CD14-positive monocyte (primary cell): Measurements from ENCODE around the gene ZNF576. TPM values are rescaled to one million over a fixed set of nuclear protein-coding genes. Genes with fewer than 3 reads are reported as not detected.

Experiments
- DNase-seq, 3 donors: peaks; one replicate each; pipeline ENCODE4 v3.0.0-alpha.2; 2011 to 2022
- H2AFZ ChIP-seq: 2 replicates; pipeline ENCODE4 v1.6.0; 2012; ENCODE audit warnings: mild to moderate bottlenecking, low read depth, low read length, inconsistent platforms; ENCODE audit not compliant: insufficient read depth, poor library complexity, severe bottlenecking
- H3K27ac ChIP-seq, 2 donors: 1 replicate in 1 of 2; 2 replicates in 1 of 2; pipeline ENCODE4 v1.5.1; 2012 to 2013; ENCODE audit warnings: low read length in 2 of 2, control low read depth in 1 of 2, inconsistent platforms in 1 of 2, low read depth in 1 of 2, mild to moderate bottlenecking in 1 of 2
- H3K27me3 ChIP-seq, 2 donors: one replicate each; pipeline versions ENCODE4 v1.6.0 to v1.6.1; 2011 to 2013; ENCODE audit warnings: low read length in 2 of 2; ENCODE audit not compliant: control insufficient read depth in 2 of 2, insufficient read depth in 2 of 2
- H3K36me3 ChIP-seq, 2 donors: replicated peaks in 1 of 2; 1 replicate in 1 of 2; 2 replicates in 1 of 2; pipeline versions ENCODE4 v1.5.1 to v1.6.1; 2012 to 2013; ENCODE audit warnings: low read length in 2 of 2, control low read depth in 1 of 2, inconsistent platforms in 1 of 2, mild to moderate bottlenecking in 1 of 2; ENCODE audit not compliant: insufficient read depth in 2 of 2, control insufficient read depth in 1 of 2
- H3K4me1 ChIP-seq, 2 donors: 1 replicate in 1 of 2; 2 replicates in 1 of 2; pipeline versions ENCODE4 v1.5.1 to v1.6.1; 2012 to 2013; ENCODE audit warnings: low read length in 2 of 2, control low read depth in 1 of 2, inconsistent platforms in 1 of 2, mild to moderate bottlenecking in 1 of 2, moderate library complexity in 1 of 2; ENCODE audit not compliant: insufficient read depth in 2 of 2, control insufficient read depth in 1 of 2
- H3K4me2 ChIP-seq: replicated peaks from 2 replicates; pipeline ENCODE3; 2012; ENCODE audit warnings: low read length, moderate library complexity, mild to moderate bottlenecking; ENCODE audit not compliant: poor library complexity, severe bottlenecking; ENCODE audit errors: extremely low read depth
- H3K4me3 ChIP-seq, 3 experiments: fragments of 200-600 bp in 1 of 3; sonication (generic) in 1 of 3; replicated peaks in 1 of 3; 1 replicate in 2 of 3; 2 replicates in 1 of 3; pipeline ENCODE4 v1.5.1; 2011 to 2013; ENCODE audit warnings: low read length in 3 of 3, mild to moderate bottlenecking in 3 of 3, control low read depth in 2 of 3, low read depth in 2 of 3, inconsistent platforms in 1 of 3, moderate library complexity in 1 of 3
- H3K79me2 ChIP-seq: 2 replicates; pipeline ENCODE4 v1.6.0; 2012; ENCODE audit warnings: mild to moderate bottlenecking, control low read depth, inconsistent platforms, low read length, moderate library complexity; ENCODE audit not compliant: insufficient read depth
- H3K9ac ChIP-seq: 2 replicates; pipeline ENCODE4 v1.6.0; 2017; ENCODE audit warnings: low read length, mild to moderate bottlenecking; ENCODE audit not compliant: insufficient read depth, poor library complexity, severe bottlenecking
- H3K9me3 ChIP-seq, 2 donors: replicated peaks in 1 of 2; 1 replicate in 1 of 2; 2 replicates in 1 of 2; pipeline versions ENCODE4 v1.5.1 to v1.6.1; 2012 to 2013; ENCODE audit warnings: low read length in 2 of 2, control low read depth in 1 of 2; ENCODE audit not compliant: control insufficient read depth in 1 of 2, insufficient read depth in 1 of 2
- H4K20me1 ChIP-seq: 2 replicates; pipeline ENCODE4 v1.6.0; 2012; ENCODE audit warnings: mild to moderate bottlenecking, low read length, control low read depth, moderate library complexity; ENCODE audit not compliant: insufficient read depth
- H3K27ac Mint-ChIP-seq, 7 donors: one replicate each; pipeline ENCODE4 v1.8.0; 2020; ENCODE audit warnings: mild to moderate bottlenecking in 7 of 7, mixed read lengths in 7 of 7, moderate library complexity in 6 of 7, inconsistent platforms in 2 of 7
- H3K27me3 Mint-ChIP-seq, 3 donors: one replicate each; pipeline ENCODE4 v1.8.0; 2021 to 2022; ENCODE audit warnings: low read depth in 3 of 3, mild to moderate bottlenecking in 3 of 3, mixed read lengths in 3 of 3, moderate library complexity in 3 of 3, inconsistent platforms in 1 of 3
- H3K36me3 Mint-ChIP-seq, 2 donors: one replicate each; pipeline ENCODE4 v1.8.0; 2020; ENCODE audit warnings: mixed read lengths in 2 of 2, inconsistent platforms in 1 of 2, mild to moderate bottlenecking in 1 of 2
- H3K4me1 Mint-ChIP-seq: one replicate; pipeline ENCODE4 v1.8.0; 2020; ENCODE audit warnings: mild to moderate bottlenecking, mixed read lengths
- H3K4me3 Mint-ChIP-seq, 2 donors: one replicate each; pipeline ENCODE4 v1.8.0; 2020; ENCODE audit warnings: mild to moderate bottlenecking in 2 of 2, mixed read lengths in 2 of 2, moderate library complexity in 1 of 2
- H3K9me3 Mint-ChIP-seq, 7 donors: one replicate each; pipeline ENCODE4 v1.8.0; 2020 to 2022; ENCODE audit warnings: mixed read lengths in 7 of 7, mild to moderate bottlenecking in 6 of 7, moderate library complexity in 6 of 7, inconsistent platforms in 2 of 7
- CTCF ChIP-seq: fragments of 200-600 bp; IDR thresholded peaks from one replicate; pipeline ENCODE4 v1.8.0; 2022; ENCODE audit warnings: antibody characterized with exemption, mild to moderate bottlenecking
- WGBS: methylation state at CpG from one replicate; pipeline ENCODE4 v1.1.5; 2013; ENCODE audit warnings: missing lambda C conversion rate; ENCODE audit not compliant: insufficient coverage; 5-methylcytosine and 5-hydroxymethylcytosine counted together
- intact Hi-C, 2 donors: fragments of 100-400 bp; cut with micrococcal nuclease; formaldehyde crosslinking; loops; one replicate each; pipeline versions ENCODE4 v1.15.0 to v1.15.1; 2023
- polyA plus RNA-seq, 3 donors: library from polyadenylated mRNA; depleted of rRNA in 1 of 3; unstranded in 2 of 3; stranded (reverse) in 1 of 3; fragments of 300-500 nt in 2 of 3; fragments of >200 nt in 1 of 3; fragmentation: Illumina TruSeq in 2 of 3; gene quantifications; 1 replicate in 2 of 3; 2 replicates in 1 of 3; pipeline ENCODE4 v1.2.3, GENCODE V29; 2012 to 2021

Gene ZNF576
- polyA plus RNA-seq, 3 donors = 3.6 to 8.4 (median 7.2) TPM

- peaks cover 31 to 35% of the 10 kb centered on the region in 2 donors for H3K4me1 ChIP-seq
- 2% methylated on average over 17 of the region's 18 CpGs for WGBS
- Mint-ChIP-seq H3K27me3 (peaks cover 0 to 3% (median 0%) of the 10 kb centered on the region in 3 donors), H3K4me3 (peak overlapping the region; percentile 97 to 98), H3K27ac (peak overlapping the region; percentile 98 to 100 (median 99)), H3K36me3 (peaks cover 40 to 52% of the 10 kb centered on the region in 2 donors), H3K4me1 (peaks cover 27% of the 10 kb centered on the region), H3K9me3 (no peaks in the 10 kb centered on the region)
- H3K27ac ChIP-seq = peak overlapping the region; percentile 93 to 99
- DNase-seq = no peak
- H3K36me3 ChIP-seq = peaks cover 37 to 55% of the 10 kb centered on the region in 2 donors
- H4K20me1 ChIP-seq = peaks cover 15% of the 10 kb centered on the region
- no peaks in the 10 kb centered on the region for H3K27me3 ChIP-seq
- peak overlapping the region; percentile 51 to 91 (median 73) for H3K4me3 ChIP-seq
- intact Hi-C loops = loop anchor here (2.0 to 10.0 kb wide), 3 partner anchors 41 to 69 kb away; partner anchors contain the start of genes ETHE1 (in 1 of the 2) and ZNF575 (in 1 of the 2)
- peak overlapping the region; percentile 94 for H3K9ac ChIP-seq
- H3K4me2 ChIP-seq = peak overlapping the region; percentile 92
- H3K9me3 ChIP-seq = no peaks in the 10 kb centered on the region
- TF ChIP-seq CTCF = no peak
- peaks cover 35% of the 10 kb centered on the region for H3K79me2 ChIP-seq
- peak overlapping the region; percentile 66 for H2AFZ ChIP-seq
Observed at GRCh38 chr19:43595605-43595998, 793 bp upstream of the ZNF576 start.

- Histone ChIP-seq H3K9ac (peak overlapping the region; percentile 94), H4K20me1 (peaks cover 12% of the 10 kb centered on the region), H3K36me3 (peaks cover 38 to 60% of the 10 kb centered on the region in 2 donors), H3K4me2 (peak overlapping the region; percentile 92), H3K9me3 (no peaks in the 10 kb centered on the region), H3K79me2 (peaks cover 35% of the 10 kb centered on the region), H3K4me1 (peaks cover 31 to 35% of the 10 kb centered on the region in 2 donors), H3K4me3 (peak overlapping the region; percentile 71 to 91 (median 73)), H3K27ac (peak overlapping the region; percentile 93 to 99), H3K27me3 (no peaks in the 10 kb centered on the region), H2AFZ (peak overlapping the region; percentile 87)
- Mint-ChIP-seq H3K27ac (peak overlapping the region; percentile 98 to 100 (median 99)), H3K4me1 (peaks cover 27% of the 10 kb centered on the region), H3K27me3 (no peaks in the 10 kb centered on the region), H3K4me3 (peak overlapping the region; percentile 98), H3K36me3 (peaks cover 38 to 49% of the 10 kb centered on the region in 2 donors), H3K9me3 (no peaks in the 10 kb centered on the region)
- intact Hi-C loops = loop anchor here (1.0 to 10.0 kb wide), 4 partner anchors 22 to 64 kb away; partner anchors contain the start of genes PINLYP (in 2 of the 2), XRCC1 (in 2 of the 2), ZNF575 (in 2 of the 2) and ZNF428 (in 1 of the 2)
- 8% methylated on average over 3 of the region's 7 CpGs for WGBS
- TF ChIP-seq CTCF = no peak
- DNase-seq = no peak
Observed at GRCh38 chr19:43596842-43597461, 557 bp downstream of the ZNF576 start.
